Measurements from ENCODE around the gene EIF4E2.
A peak's percentile ranks its signal among the peaks of the same experiment; 100 is the strongest.

Gene EIF4E2, protein sequence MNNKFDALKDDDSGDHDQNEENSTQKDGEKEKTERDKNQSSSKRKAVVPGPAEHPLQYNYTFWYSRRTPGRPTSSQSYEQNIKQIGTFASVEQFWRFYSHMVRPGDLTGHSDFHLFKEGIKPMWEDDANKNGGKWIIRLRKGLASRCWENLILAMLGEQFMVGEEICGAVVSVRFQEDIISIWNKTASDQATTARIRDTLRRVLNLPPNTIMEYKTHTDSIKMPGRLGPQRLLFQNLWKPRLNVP

DNA sequence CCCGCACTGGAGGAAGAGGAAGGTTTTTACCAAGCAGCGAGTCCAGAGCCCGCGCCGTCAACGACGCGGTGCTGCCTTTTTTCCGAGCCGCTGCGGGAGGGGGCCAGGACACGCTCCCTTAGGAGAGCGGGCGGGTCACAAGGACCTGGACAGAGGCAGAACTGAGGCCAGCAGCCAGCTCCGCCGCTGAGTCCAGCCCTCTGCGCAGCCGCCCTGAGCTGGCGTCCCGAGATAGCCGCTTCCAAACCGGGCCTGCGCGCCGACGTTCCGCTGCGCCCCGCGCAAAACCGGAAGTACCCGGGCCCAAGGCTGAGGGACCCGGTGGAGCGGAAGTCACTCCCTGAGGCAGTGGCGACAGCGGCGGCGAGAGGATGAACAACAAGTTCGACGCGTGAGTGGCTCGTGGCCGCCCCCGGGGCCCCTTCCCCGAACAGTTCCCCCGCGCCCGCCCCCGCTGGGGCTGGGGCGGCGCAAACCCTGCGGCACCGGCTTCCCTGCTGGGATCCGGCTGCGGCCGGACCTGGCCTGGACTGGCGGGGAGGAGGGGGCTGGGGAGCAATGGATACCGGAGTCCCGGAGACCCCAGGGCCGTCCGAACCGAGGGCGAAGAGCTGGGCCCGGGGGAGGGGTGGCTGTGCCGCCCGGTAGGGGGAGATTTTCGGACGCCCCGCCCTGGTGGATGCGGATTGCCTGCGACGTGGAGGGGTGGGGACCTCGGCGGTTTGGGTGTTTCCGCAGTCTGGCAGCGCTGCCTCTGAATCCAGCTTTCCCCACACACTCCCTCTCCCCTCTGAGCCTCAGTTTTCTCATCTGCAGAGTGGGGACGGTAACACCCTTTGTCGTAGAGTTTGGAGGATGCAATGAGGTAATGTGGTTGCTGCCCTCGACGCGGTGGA, at the start of gene EIF4E2, which contains the start of gene TIGD1:
EIF4E2 (plus strand) TSS at position 336 of the 896 bp plus-strand sequence; CDS start at position 372, 36 bp downstream.
TIGD1 (minus strand) TSS at position 204 of the 896 bp plus-strand sequence. CDS start 675 bp downstream, outside the sequence.
- Histone ChIP-seq H3K27me3 (no peaks in the 10 kb centered on the region), H3K36me3 (peaks cover 4% of the 10 kb centered on the region), H3K27ac (peak within 1 kb of the TSS; percentile 96), H3K4me3 (ENCODE audit: low read depth in 1 of 2, low read length in 1 of 2) (peak within 1 kb of the TSS; percentile 72 to 95), H3K9me3 (no peaks in the 10 kb centered on the region), H3K4me1 (ENCODE audit: control insufficient read depth in 1 of 2, insufficient read depth in 1 of 2, low read depth in 1 of 2, low read length in 1 of 2) (peaks cover 20 to 25% of the 10 kb centered on the region in 2 experiments)
- TF ChIP-seq, protein P1, sequence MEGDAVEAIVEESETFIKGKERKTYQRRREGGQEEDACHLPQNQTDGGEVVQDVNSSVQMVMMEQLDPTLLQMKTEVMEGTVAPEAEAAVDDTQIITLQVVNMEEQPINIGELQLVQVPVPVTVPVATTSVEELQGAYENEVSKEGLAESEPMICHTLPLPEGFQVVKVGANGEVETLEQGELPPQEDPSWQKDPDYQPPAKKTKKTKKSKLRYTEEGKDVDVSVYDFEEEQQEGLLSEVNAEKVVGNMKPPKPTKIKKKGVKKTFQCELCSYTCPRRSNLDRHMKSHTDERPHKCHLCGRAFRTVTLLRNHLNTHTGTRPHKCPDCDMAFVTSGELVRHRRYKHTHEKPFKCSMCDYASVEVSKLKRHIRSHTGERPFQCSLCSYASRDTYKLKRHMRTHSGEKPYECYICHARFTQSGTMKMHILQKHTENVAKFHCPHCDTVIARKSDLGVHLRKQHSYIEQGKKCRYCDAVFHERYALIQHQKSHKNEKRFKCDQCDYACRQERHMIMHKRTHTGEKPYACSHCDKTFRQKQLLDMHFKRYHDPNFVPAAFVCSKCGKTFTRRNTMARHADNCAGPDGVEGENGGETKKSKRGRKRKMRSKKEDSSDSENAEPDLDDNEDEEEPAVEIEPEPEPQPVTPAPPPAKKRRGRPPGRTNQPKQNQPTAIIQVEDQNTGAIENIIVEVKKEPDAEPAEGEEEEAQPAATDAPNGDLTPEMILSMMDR (IDR thresholded peaks at IDR 0.05) = peak; percentile 82

DNA sequence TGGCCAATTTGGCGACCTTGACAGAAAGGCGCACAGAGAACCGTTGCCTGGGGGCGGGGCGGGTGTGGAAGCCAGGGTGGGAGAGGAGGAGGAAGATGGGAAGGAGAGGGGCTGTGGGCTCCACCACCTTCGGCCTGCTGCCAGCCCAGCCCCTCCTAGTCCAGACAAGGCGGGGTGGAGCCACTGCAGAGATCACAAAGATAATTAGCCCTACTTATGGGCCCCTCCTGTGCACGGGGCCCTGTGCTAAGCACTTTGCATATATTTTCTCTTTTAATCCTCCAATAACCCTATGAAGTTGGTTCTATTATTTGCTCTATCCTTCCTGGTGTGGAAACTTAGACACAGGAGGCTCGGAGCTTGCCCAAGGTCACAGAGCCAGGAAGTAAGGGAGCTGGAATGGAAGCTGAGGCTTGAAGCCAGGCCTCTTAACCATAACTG, 49.1 kb upstream of the EIF4E2 start:
- Histone ChIP-seq H3K4me1 (ENCODE audit: control insufficient read depth in 1 of 2, insufficient read depth in 1 of 2, low read depth in 1 of 2, low read length in 1 of 2) (no peaks in the 10 kb centered on the region), H3K4me3 (ENCODE audit: low read depth in 1 of 2, low read length in 1 of 2) (no peak overlapping the region), H3K9me3 (no peaks in the 10 kb centered on the region), H3K27ac (no peak overlapping the region), H3K27me3 (peaks cover 88% of the 10 kb centered on the region), H3K36me3 (no peaks in the 10 kb centered on the region)
- TF ChIP-seq, protein P1 (IDR thresholded peaks at IDR 0.05) = no peak

DNA sequence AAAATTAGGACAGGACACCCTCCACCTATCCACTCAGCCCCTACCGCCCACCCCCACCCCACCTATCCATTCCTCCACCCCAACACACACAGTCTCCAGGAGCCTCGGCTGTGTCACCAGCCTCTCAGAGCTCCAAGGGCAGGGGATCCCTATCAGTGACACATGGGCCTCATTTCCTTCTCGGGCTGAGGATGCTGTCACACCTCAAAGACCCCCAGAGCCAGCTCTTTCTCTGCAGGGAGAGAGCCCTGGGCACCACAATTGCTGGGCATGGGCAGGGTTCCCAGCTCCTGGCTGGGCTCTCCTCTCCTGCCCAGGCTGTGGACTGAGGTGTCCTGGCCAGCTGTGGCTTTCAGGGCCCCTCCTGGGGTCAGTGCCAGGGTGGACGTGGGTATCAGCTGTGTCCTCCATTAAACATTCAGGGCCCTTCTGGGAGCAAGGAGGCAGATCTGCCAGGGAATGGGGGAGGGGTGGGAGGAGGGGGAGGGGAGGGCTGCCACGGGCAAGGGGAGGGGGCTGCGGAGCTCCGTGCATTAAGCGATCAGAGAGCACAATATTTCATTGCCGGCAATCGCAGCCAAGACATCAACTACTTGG, 48.6 kb upstream of the EIF4E2 start:
- Histone ChIP-seq H3K9me3 (no peaks in the 10 kb centered on the region), H3K36me3 (no peaks in the 10 kb centered on the region), H3K4me1 (ENCODE audit: control insufficient read depth in 1 of 2, insufficient read depth in 1 of 2, low read depth in 1 of 2, low read length in 1 of 2) (no peaks in the 10 kb centered on the region), H3K4me3 (ENCODE audit: low read depth in 1 of 2, low read length in 1 of 2) (no peak overlapping the region), H3K27ac (no peak overlapping the region), H3K27me3 (peaks cover 93% of the 10 kb centered on the region)
- TF ChIP-seq, protein P1 (IDR thresholded peaks at IDR 0.05) = no peak

DNA sequence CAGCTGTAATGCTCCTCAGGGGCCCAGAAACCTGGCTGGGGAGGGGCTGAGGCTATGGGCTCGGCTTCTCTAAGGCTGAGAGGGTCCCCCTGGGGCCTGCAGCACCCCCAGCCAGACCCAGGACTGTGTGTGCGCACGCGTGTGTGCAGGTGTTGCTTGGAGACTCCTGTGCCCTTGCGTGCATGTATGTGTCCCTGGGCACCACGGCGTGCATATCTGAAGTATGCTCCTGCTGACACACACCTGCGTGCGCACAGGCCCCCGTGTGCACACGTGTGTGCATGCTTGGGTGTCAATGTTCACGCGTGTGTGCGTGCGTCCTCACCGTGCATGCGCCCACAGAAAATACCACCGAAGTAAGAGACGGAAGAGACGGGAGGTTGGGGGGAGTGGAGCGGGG, 48.0 kb upstream of the EIF4E2 start:
- TF ChIP-seq, protein P1 (IDR thresholded peaks at IDR 0.05) = no peak
- Histone ChIP-seq H3K36me3 (no peaks in the 10 kb centered on the region), H3K4me3 (ENCODE audit: low read depth in 1 of 2, low read length in 1 of 2) (no peak overlapping the region), H3K27me3 (peaks cover 97% of the 10 kb centered on the region), H3K27ac (no peak overlapping the region), H3K4me1 (ENCODE audit: control insufficient read depth in 1 of 2, insufficient read depth in 1 of 2, low read depth in 1 of 2, low read length in 1 of 2) (no peaks in the 10 kb centered on the region), H3K9me3 (no peaks in the 10 kb centered on the region)

DNA sequence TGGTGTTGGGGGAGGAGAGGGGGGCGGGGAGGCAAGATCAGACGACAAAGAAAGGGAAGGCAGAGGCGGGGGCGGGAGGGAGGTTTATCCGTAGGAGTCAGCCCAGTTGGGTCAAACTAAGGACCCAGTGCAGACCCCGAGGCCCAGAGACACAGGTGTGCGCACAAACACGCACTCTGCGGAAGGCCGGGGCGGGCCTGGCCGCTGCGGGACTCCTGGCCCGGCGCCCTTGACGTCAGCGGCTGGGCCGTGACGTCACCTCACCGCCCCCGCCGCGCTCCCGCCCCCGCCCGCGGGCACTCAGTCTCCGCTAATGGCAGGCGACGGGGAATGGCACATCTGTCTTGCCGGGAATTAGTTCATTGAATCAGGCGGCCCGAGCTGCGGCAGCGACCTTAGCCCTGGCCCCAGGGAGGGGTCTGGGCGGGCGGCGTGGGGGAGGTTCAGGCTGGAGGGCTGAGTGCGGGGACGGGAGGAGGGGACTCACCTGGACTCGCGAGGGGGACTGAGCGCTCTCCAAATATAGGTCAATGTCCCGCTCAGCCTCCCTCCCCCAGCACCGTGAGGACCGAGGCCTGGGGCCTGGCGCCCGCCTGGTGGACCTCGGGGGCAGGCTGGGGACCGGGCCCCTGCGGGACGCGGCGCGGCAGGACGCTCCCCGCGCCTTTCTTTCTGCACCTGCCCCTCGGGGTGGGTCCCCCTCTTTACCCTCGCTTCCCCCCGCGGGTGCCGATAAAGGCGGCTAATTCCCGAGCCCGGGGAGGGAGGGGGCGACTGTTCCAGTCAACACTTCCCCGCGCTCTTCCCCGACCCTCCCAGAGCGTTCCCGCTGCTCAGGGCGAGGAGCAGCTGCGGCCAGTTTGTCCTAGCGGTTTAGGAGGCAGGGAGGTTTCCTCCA, 47.3 kb upstream of the EIF4E2 start:
- Histone ChIP-seq H3K36me3 (no peaks in the 10 kb centered on the region), H3K9me3 (no peaks in the 10 kb centered on the region), H3K27ac (no peak overlapping the region), H3K4me1 (ENCODE audit: control insufficient read depth in 1 of 2, insufficient read depth in 1 of 2, low read depth in 1 of 2, low read length in 1 of 2) (no peaks in the 10 kb centered on the region), H3K27me3 (peaks cover 98% of the 10 kb centered on the region), H3K4me3 (ENCODE audit: low read depth in 1 of 2, low read length in 1 of 2) (no peak overlapping the region)
- TF ChIP-seq, protein P1 (IDR thresholded peaks at IDR 0.05) = no peak

Measured in neutrophil (primary cell).